ENCODE results near the gene TTLL7.
A peak's percentile ranks its signal among the peaks of the same experiment; 100 is the strongest.

Gene TTLL7

DNA sequence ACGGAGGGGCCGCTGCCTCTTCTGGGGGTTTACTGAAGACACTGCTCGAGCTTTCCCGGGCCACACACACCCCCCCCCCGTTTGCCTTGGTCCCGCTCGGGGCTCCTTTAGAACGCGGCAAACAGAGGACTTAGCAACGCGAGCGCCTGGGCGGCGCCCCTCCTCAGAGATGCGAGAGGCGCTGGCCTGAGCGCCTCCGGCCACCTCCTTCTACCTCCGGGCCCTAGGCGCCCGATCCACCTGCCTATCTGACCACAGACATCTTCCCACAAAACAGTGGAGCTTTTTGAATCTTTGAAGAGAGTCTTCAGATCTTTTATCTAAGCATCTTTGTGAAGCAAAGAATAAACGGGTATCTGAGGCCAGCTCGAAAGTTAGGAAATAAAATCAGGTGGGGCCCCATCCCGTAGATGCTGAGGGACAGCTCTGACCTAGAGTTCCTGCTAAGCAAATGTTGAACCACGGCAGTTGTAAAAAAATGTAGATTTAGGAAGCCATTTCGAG lies 436 bp upstream of the TTLL7 start:
- H3K36me3 ChIP-seq (ENCODE audit: insufficient read depth, low read length), result no peaks in the 10 kb centered on the region
- H3K4me3 ChIP-seq (ENCODE audit: low read depth, low read length, poor library complexity, severe bottlenecking), result peak overlapping the region; percentile 72
- H3K9ac ChIP-seq (ENCODE audit: low read length), result peak overlapping the region; percentile 73
- H3K4me2 ChIP-seq (ENCODE audit: low read length), result peak overlapping the region; percentile 96
- H4K20me1 ChIP-seq (ENCODE audit: insufficient read depth, low read length), result no peaks in the 10 kb centered on the region
- H3K9me2 ChIP-seq (ENCODE audit: low read depth, low read length), result no peaks in the 10 kb centered on the region
- no peaks in the 10 kb centered on the region for H3K79me2 ChIP-seq (ENCODE audit: insufficient read depth, low read length)
- no peaks in the 10 kb centered on the region for H3F3A ChIP-seq (ENCODE audit: insufficient read depth, low read length)
- TF ChIP-seq EZH2 (IDR thresholded peaks at IDR 0.05; ENCODE audit: borderline replicate concordance, low read length), result no peak
- TF ChIP-seq, protein P1, sequence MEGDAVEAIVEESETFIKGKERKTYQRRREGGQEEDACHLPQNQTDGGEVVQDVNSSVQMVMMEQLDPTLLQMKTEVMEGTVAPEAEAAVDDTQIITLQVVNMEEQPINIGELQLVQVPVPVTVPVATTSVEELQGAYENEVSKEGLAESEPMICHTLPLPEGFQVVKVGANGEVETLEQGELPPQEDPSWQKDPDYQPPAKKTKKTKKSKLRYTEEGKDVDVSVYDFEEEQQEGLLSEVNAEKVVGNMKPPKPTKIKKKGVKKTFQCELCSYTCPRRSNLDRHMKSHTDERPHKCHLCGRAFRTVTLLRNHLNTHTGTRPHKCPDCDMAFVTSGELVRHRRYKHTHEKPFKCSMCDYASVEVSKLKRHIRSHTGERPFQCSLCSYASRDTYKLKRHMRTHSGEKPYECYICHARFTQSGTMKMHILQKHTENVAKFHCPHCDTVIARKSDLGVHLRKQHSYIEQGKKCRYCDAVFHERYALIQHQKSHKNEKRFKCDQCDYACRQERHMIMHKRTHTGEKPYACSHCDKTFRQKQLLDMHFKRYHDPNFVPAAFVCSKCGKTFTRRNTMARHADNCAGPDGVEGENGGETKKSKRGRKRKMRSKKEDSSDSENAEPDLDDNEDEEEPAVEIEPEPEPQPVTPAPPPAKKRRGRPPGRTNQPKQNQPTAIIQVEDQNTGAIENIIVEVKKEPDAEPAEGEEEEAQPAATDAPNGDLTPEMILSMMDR (IDR thresholded peaks at IDR 0.05; ENCODE audit: low read length), result no peak
- H3K27me3 ChIP-seq (ENCODE audit: insufficient read depth, low read length), result no peaks in the 10 kb centered on the region
- peaks cover 17% of the 10 kb centered on the region for H3K4me1 ChIP-seq (ENCODE audit: insufficient read depth, low read length, severe bottlenecking)
- H3K9me3 ChIP-seq (ENCODE audit: low read length), result no peaks in the 10 kb centered on the region
- no peak overlapping the region for H3K27ac ChIP-seq (ENCODE audit: low read depth, low read length, poor library complexity, severe bottlenecking)
- peak overlapping the region; percentile 92; the same call in 1 of the 2 replicates for H2AFZ ChIP-seq (ENCODE audit: low read length)

GRCh38 chr1:83998205-83998497 lies 781 bp downstream of the TTLL7 start:
- Histone ChIP-seq H3K27me3 (ENCODE audit: insufficient read depth, low read length) (no peaks in the 10 kb centered on the region), H3K79me2 (ENCODE audit: insufficient read depth, low read length) (no peaks in the 10 kb centered on the region), H3K27ac (ENCODE audit: low read depth, low read length, poor library complexity, severe bottlenecking) (no peak overlapping the region), H4K20me1 (ENCODE audit: insufficient read depth, low read length) (no peaks in the 10 kb centered on the region), H3F3A (ENCODE audit: insufficient read depth, low read length) (no peaks in the 10 kb centered on the region), H3K9me2 (ENCODE audit: low read depth, low read length) (no peaks in the 10 kb centered on the region), H3K36me3 (ENCODE audit: insufficient read depth, low read length) (no peaks in the 10 kb centered on the region), H2AFZ (ENCODE audit: low read length) (no peak overlapping the region), H3K9ac (ENCODE audit: low read length) (no peak overlapping the region), H3K4me1 (ENCODE audit: insufficient read depth, low read length, severe bottlenecking) (peaks cover 17% of the 10 kb centered on the region), H3K4me3 (ENCODE audit: low read depth, low read length, poor library complexity, severe bottlenecking) (peak overlapping the region; percentile 72), H3K4me2 (ENCODE audit: low read length) (0 out of 2 replicates have a peak overlapping the region, but pooled peaks have one; percentile 96), H3K9me3 (ENCODE audit: low read length) (no peaks in the 10 kb centered on the region)
- TF ChIP-seq EZH2 (IDR thresholded peaks at IDR 0.05; ENCODE audit: borderline replicate concordance, low read length), result no peak
- TF ChIP-seq, protein P1 (IDR thresholded peaks at IDR 0.05; ENCODE audit: low read length), result no peak

DNA sequence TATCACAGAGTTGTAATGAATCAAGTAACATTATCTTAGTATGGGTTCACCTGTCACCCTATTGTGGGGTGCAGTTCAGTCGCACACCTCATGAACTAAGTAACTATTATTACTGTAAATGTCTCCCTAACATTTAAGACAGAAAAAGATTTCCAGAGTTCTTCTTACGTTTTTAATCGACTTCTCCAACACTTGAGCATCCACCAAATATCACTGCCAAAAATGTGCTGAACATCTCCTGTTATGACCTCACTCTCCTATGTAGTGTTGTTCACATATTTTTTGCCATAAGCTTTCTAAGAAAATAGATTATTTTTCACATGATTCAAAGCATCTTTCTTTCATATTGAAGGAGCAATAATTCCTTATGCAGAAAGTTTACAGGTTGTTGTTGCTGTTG lies 1.3 kb downstream of the TTLL7 start:
- no peak overlapping the region for H3K4me2 ChIP-seq (ENCODE audit: low read length)

More for the DNA sequence above, 1.3 kb downstream of the TTLL7 start:
- H2AFZ ChIP-seq (ENCODE audit: low read length), result no peak overlapping the region
- H3K4me3 ChIP-seq (ENCODE audit: low read depth, low read length, poor library complexity, severe bottlenecking), result no peak overlapping the region
- no peak overlapping the region for H3K9ac ChIP-seq (ENCODE audit: low read length)
- no peaks in the 10 kb centered on the region for H3K36me3 ChIP-seq (ENCODE audit: insufficient read depth, low read length)
- no peaks in the 10 kb centered on the region for H3K27me3 ChIP-seq (ENCODE audit: insufficient read depth, low read length)
- no peaks in the 10 kb centered on the region for H3K9me3 ChIP-seq (ENCODE audit: low read length)
- no peaks in the 10 kb centered on the region for H3F3A ChIP-seq (ENCODE audit: insufficient read depth, low read length)
- H3K79me2 ChIP-seq (ENCODE audit: insufficient read depth, low read length), result no peaks in the 10 kb centered on the region
- peaks cover 17% of the 10 kb centered on the region for H3K4me1 ChIP-seq (ENCODE audit: insufficient read depth, low read length, severe bottlenecking)
- no peak overlapping the region for H3K27ac ChIP-seq (ENCODE audit: low read depth, low read length, poor library complexity, severe bottlenecking)
- TF ChIP-seq EZH2 (IDR thresholded peaks at IDR 0.05; ENCODE audit: borderline replicate concordance, low read length), result no peak
- TF ChIP-seq, protein P1 (IDR thresholded peaks at IDR 0.05; ENCODE audit: low read length), result no peak
- no peaks in the 10 kb centered on the region for H3K9me2 ChIP-seq (ENCODE audit: low read depth, low read length)
- H4K20me1 ChIP-seq (ENCODE audit: insufficient read depth, low read length), result no peaks in the 10 kb centered on the region
